ENCODE data around the gene SPATA31C2. TPM values are rescaled to one million over a fixed set of nuclear protein-coding genes. Genes with fewer than 3 reads are reported as not detected.

SPATA31C2 gene
- total and polyA plus RNA-seq, 10 of the 15 experiments (the other 5 are each of a cell fraction or from before 2014, with no cell fraction given) = not detected

DNA sequence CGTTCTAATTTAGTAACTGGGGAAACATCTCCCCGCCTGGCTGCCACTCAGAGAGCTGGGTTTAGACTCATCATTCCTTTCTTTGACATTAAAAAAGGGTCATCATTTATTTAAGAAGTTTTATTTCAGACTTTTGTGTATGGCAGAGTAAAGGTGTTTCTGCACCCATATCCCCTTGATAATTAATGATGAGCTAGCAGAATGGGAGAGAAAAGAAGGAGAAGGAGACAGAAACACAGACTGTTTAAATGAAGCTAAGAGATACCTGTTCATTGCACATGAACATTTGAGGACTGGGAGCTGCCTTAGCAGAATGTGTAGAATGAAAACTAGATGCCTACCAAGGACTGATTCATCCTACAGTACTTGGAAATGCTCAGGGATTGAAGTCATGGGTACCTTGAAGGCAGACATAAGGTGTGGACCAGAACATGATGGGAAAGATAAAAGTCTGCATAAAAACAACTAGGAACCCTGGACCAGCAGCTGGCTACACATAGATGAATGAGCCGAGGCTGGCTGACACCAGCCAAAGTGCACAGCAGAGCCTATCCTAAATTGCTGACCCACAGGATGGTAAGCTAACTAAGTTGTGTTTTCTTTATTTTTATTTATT is 48.3 kb upstream of the SPATA31C2 start (continued):
- TF ChIP-seq TAF1 (IDR thresholded peaks at IDR 0.05; ENCODE audit: borderline replicate concordance, low read depth, low read length) = no peak

GRCh38 chr9:88184976-88185375 is 46.7 kb upstream of the SPATA31C2 start:
- no peaks in the 10 kb centered on the region for H3K9me3 ChIP-seq (replicated peaks; ENCODE audit: control insufficient read depth, insufficient read depth, low read length)
- BruUV-seq (replicated peaks) = no TSS peak
- no peak for DNase-seq (ENCODE audit: low read depth, low spot score)
- FAIRE-seq = no peak
- ChIA-PET POLR2A (no interaction called here), RAD21 (ENCODE audit: unreplicated experiment) (no interaction called here), SMC1A (ENCODE audit: uncharacterized antibody, unreplicated experiment) (no interaction called here), CTCF (no interaction called here)
- intact Hi-C loops (cut with micrococcal nuclease; ENCODE audit: unreplicated experiment) = no loop called here
- no peaks in the 10 kb centered on the region for H3K36me3 ChIP-seq (ENCODE audit: control insufficient read depth in 2 of 2, insufficient read depth in 2 of 2, low read length in 1 of 2)
- no peak overlapping the region for H3K4me2 ChIP-seq (ENCODE audit: control insufficient read depth, insufficient read depth)
- H3K4me1 ChIP-seq (ENCODE audit: control insufficient read depth, insufficient read depth, low read length) = no peaks in the 10 kb centered on the region
- no peak overlapping the region for H2AFZ ChIP-seq (ENCODE audit: control insufficient read depth, low read depth, low read length)
- no peak overlapping the region for H3K27ac ChIP-seq (ENCODE audit: control insufficient read depth, insufficient read depth)
- no peaks in the 10 kb centered on the region for H4K20me1 ChIP-seq (ENCODE audit: control insufficient read depth, insufficient read depth)
- H3K9ac ChIP-seq (ENCODE audit: control insufficient read depth, insufficient read depth, low read length) = no peak overlapping the region
- no peak for ATAC-seq
- no peaks in the 10 kb centered on the region for H3K27me3 ChIP-seq (replicated peaks in 1 of 2; ENCODE audit: control insufficient read depth in 2 of 2, insufficient read depth in 2 of 2, low read length in 1 of 2)
- H3K79me2 ChIP-seq (ENCODE audit: control insufficient read depth, insufficient read depth, low read length) = no peaks in the 10 kb centered on the region
- 9% methylated on average over 2 of the region's 2 CpGs for WGBS (ENCODE audit: insufficient coverage, insufficient replicate concordance, low lambda C conversion rate, missing lambda C conversion rate)
- no peak for TF ChIP-seq RBBP5 (conservative IDR thresholded peaks at IDR 0.05)
- TF ChIP-seq WRNIP1 (IDR thresholded peaks at IDR 0.05; ENCODE audit: borderline replicate concordance, low read depth, low read length) = no peak
- no peak for TF ChIP-seq FOS (IDR thresholded peaks at IDR 0.05; ENCODE audit: borderline replicate concordance, extremely low read depth, insufficient read length)
- no peak for TF ChIP-seq MYC (IDR thresholded peaks at IDR 0.05; ENCODE audit: insufficient read depth, insufficient read length, insufficient replicate concordance, low read length, severe bottlenecking)
- TF ChIP-seq NFXL1 (IDR thresholded peaks at IDR 0.05; ENCODE audit: borderline replicate concordance) = no peak
- TF ChIP-seq, protein P1, sequence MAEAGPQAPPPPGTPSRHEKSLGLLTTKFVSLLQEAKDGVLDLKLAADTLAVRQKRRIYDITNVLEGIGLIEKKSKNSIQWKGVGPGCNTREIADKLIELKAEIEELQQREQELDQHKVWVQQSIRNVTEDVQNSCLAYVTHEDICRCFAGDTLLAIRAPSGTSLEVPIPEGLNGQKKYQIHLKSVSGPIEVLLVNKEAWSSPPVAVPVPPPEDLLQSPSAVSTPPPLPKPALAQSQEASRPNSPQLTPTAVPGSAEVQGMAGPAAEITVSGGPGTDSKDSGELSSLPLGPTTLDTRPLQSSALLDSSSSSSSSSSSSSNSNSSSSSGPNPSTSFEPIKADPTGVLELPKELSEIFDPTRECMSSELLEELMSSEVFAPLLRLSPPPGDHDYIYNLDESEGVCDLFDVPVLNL (IDR thresholded peaks at IDR 0.05; ENCODE audit: low read depth, low read length) = no peak
- TF ChIP-seq GATAD2B (conservative IDR thresholded peaks at IDR 0.05; ENCODE audit: low read depth) = no peak
- TF ChIP-seq ASH2L (IDR thresholded peaks at IDR 0.05; ENCODE audit: borderline replicate concordance, low read depth) = no peak
- TF ChIP-seq CHD4 (IDR thresholded peaks at IDR 0.05) = no peak
- TF ChIP-seq CTCF (IDR thresholded peaks at IDR 0.05 in 2 of 3, conservative IDR thresholded peaks at IDR 0.05 in 1 of 3; ENCODE audit: control insufficient read depth in 2 of 3, extremely low read depth in 1 of 3, insufficient read depth in 1 of 3, low read depth in 3 of 3, low read length in 3 of 3) = no peak
- TF ChIP-seq FOXK2 (IDR thresholded peaks at IDR 0.05) = no peak
- TF ChIP-seq SMC3 (IDR thresholded peaks at IDR 0.05; ENCODE audit: borderline replicate concordance, low read length) = no peak
- no peak for TF ChIP-seq NR2C2 (IDR thresholded peaks at IDR 0.05; ENCODE audit: borderline replicate concordance, control insufficient read depth, insufficient read length, low read depth)
- H3K4me3 ChIP-seq = no peak overlapping the region
- in situ Hi-C loops (cut with MboI) = no loop called here

Data from GM12878 (cell line).